ENCODE data around the gene ADAMTS14.

DNA sequence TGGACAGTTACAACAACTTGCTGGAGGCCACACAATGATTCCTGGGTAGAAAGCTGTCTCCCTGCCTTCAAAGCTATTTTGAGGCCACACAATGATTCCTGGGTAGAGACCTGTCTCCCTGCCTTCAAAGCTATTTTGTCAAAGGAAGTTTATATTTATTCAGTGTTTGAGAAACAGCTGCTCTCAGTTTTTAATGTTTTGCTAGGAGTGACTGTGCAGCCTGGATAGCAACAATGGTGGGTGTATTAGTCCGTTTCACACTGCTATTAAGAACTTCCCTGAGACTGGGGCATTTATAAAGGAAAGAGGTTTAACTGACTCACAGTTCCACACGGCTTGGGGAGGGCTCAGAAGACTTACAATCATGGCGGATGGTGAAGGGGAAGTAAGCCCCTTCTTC, 139.6 kb downstream of the ADAMTS14 start:
- TF ChIP-seq, protein P1, sequence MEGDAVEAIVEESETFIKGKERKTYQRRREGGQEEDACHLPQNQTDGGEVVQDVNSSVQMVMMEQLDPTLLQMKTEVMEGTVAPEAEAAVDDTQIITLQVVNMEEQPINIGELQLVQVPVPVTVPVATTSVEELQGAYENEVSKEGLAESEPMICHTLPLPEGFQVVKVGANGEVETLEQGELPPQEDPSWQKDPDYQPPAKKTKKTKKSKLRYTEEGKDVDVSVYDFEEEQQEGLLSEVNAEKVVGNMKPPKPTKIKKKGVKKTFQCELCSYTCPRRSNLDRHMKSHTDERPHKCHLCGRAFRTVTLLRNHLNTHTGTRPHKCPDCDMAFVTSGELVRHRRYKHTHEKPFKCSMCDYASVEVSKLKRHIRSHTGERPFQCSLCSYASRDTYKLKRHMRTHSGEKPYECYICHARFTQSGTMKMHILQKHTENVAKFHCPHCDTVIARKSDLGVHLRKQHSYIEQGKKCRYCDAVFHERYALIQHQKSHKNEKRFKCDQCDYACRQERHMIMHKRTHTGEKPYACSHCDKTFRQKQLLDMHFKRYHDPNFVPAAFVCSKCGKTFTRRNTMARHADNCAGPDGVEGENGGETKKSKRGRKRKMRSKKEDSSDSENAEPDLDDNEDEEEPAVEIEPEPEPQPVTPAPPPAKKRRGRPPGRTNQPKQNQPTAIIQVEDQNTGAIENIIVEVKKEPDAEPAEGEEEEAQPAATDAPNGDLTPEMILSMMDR (conservative IDR thresholded peaks at IDR 0.05; ENCODE audit: low read depth, low read length) = no peak
- no peak for TF ChIP-seq EZH2 (IDR thresholded peaks at IDR 0.05; ENCODE audit: low read length, unreplicated experiment)

Data from PC-3 (cell line).